Adipocyte (in vitro differentiated cells): ENCODE measurements around the gene MAN1B1.
"Not testable (repeated sequence)": the region's sequence is repeated elsewhere in the genome, so short reads cannot be mapped to it uniquely, and the experiment has no call there.

Experiments used
- DNase-seq: peaks from one replicate; pipeline ENCODE4 v3.0.0-alpha.2; 2015; ENCODE audit warnings: low read depth
- H3K27me3 ChIP-seq: replicated peaks from 2 replicates; pipeline ENCODE4 v1.7.0; 2013; ENCODE audit warnings: mild to moderate bottlenecking, low read length, moderate library complexity; ENCODE audit not compliant: control insufficient read depth, insufficient read depth
- H3K36me3 ChIP-seq: 2 replicates; pipeline ENCODE4 v1.7.0; 2013; ENCODE audit warnings: low read length, mild to moderate bottlenecking, moderate library complexity; ENCODE audit not compliant: control insufficient read depth, insufficient read depth, severe bottlenecking
- H3K4me1 ChIP-seq: 2 replicates; pipeline ENCODE4 v1.7.0; 2013; ENCODE audit warnings: mild to moderate bottlenecking, low read length, moderate library complexity; ENCODE audit not compliant: control insufficient read depth, insufficient read depth
- H3K4me3 ChIP-seq: 2 replicates; pipeline ENCODE4 v1.7.0; 2013; ENCODE audit warnings: mild to moderate bottlenecking, low read length, moderate library complexity
- H3K9ac ChIP-seq: 2 replicates; pipeline ENCODE4 v1.7.0; 2013; ENCODE audit warnings: mild to moderate bottlenecking, low read length, moderate library complexity
- H3K9me3 ChIP-seq: 2 replicates; pipeline ENCODE4 v1.7.0; 2013; ENCODE audit warnings: mild to moderate bottlenecking, low read length, moderate library complexity; ENCODE audit not compliant: control insufficient read depth

MAN1B1 gene

GRCh38 chr9:137054932-137055384, 31.8 kb upstream of the MAN1B1 start:
- Histone ChIP-seq H3K27me3 (peaks cover 41% of the 10 kb centered on the region), H3K9me3 (no peaks in the 10 kb centered on the region), H3K4me3 (no peak overlapping the region), H3K36me3 (no peaks in the 10 kb centered on the region), H3K9ac (no peak overlapping the region), H3K4me1 (no peaks in the 10 kb centered on the region)
- DNase-seq: no peak

GRCh38 chr9:137055385-137056364, 31.1 kb upstream of the MAN1B1 start:
- Histone ChIP-seq H3K36me3 (no peaks in the 10 kb centered on the region), H3K27me3 (peaks cover 34% of the 10 kb centered on the region), H3K9ac (no peak overlapping the region), H3K9me3 (no peaks in the 10 kb centered on the region), H3K4me1 (no peaks in the 10 kb centered on the region), H3K4me3 (no peak overlapping the region)
- peak; percentile 92 for DNase-seq

- H3K4me1 ChIP-seq: no peaks in the 10 kb centered on the region
- H3K9me3 ChIP-seq: no peaks in the 10 kb centered on the region
- no peak overlapping the region for H3K4me3 ChIP-seq
- H3K36me3 ChIP-seq: no peaks in the 10 kb centered on the region
- DNase-seq: no peak
- no peak overlapping the region for H3K9ac ChIP-seq
- H3K27me3 ChIP-seq: peaks cover 22% of the 10 kb centered on the region
These were observed 29.9 kb upstream of the MAN1B1 start for GRCh38 chr9:137056739-137057415.

- H3K27me3 ChIP-seq: peaks cover 18% of the 10 kb centered on the region
These were observed 29.2 kb upstream of the MAN1B1 start for GRCh38 chr9:137057545-137057944.

GRCh38 chr9:137058521-137059234, 28.1 kb upstream of the MAN1B1 start:
- H3K27me3 ChIP-seq: peaks cover 11% of the 10 kb centered on the region

More at GRCh38 chr9:137057545-137057944, 29.2 kb upstream of the MAN1B1 start:
- no peak overlapping the region for H3K9ac ChIP-seq
- H3K4me3 ChIP-seq: no peak overlapping the region
- no peaks in the 10 kb centered on the region for H3K9me3 ChIP-seq
- H3K4me1 ChIP-seq: no peaks in the 10 kb centered on the region
- H3K36me3 ChIP-seq: no peaks in the 10 kb centered on the region
- DNase-seq: no peak

GRCh38 chr9:137062384-137062783, 24.4 kb upstream of the MAN1B1 start:
- no peak overlapping the region for H3K9ac ChIP-seq
- no peak for DNase-seq
- H3K4me1 ChIP-seq: no peaks in the 10 kb centered on the region
- no peak overlapping the region for H3K4me3 ChIP-seq
- no peaks in the 10 kb centered on the region for H3K9me3 ChIP-seq
- H3K36me3 ChIP-seq: no peaks in the 10 kb centered on the region
- peaks cover 4% of the 10 kb centered on the region for H3K27me3 ChIP-seq

More at GRCh38 chr9:137058521-137059234, 28.1 kb upstream of the MAN1B1 start:
- Histone ChIP-seq H3K4me1 (no peaks in the 10 kb centered on the region), H3K36me3 (no peaks in the 10 kb centered on the region), H3K9me3 (no peaks in the 10 kb centered on the region), H3K9ac (no peak overlapping the region), H3K4me3 (no peak overlapping the region)
- no peak for DNase-seq

GRCh38 chr9:137062798-137063197, 24.0 kb upstream of the MAN1B1 start:
- not testable (repeated sequence) for H3K27me3 ChIP-seq, H3K36me3 ChIP-seq, H3K4me3 ChIP-seq, H3K4me1 ChIP-seq, H3K9me3 ChIP-seq, DNase-seq, H3K9ac ChIP-seq

GRCh38 chr9:137063311-137064026, 23.3 kb upstream of the MAN1B1 start:
- no peak for DNase-seq
- peaks cover 4% of the 10 kb centered on the region for H3K27me3 ChIP-seq
- no peaks in the 10 kb centered on the region for H3K9me3 ChIP-seq
- H3K36me3 ChIP-seq: no peaks in the 10 kb centered on the region
- no peaks in the 10 kb centered on the region for H3K4me1 ChIP-seq
- no peak overlapping the region for H3K9ac ChIP-seq
- no peak overlapping the region for H3K4me3 ChIP-seq

GRCh38 chr9:137064027-137064879, 22.5 kb upstream of the MAN1B1 start:
- no peak overlapping the region for H3K4me3 ChIP-seq
- peaks cover 3% of the 10 kb centered on the region for H3K27me3 ChIP-seq
- H3K9me3 ChIP-seq: no peaks in the 10 kb centered on the region
- no peak overlapping the region for H3K9ac ChIP-seq
- H3K4me1 ChIP-seq: no peaks in the 10 kb centered on the region
- H3K36me3 ChIP-seq: no peaks in the 10 kb centered on the region
- DNase-seq: peak; percentile 76

GRCh38 chr9:137064880-137065164, 22.0 kb upstream of the MAN1B1 start:
- no peaks in the 10 kb centered on the region for H3K9me3 ChIP-seq
- H3K36me3 ChIP-seq: no peaks in the 10 kb centered on the region
- H3K4me1 ChIP-seq: no peaks in the 10 kb centered on the region
- H3K9ac ChIP-seq: no peak overlapping the region
- H3K27me3 ChIP-seq: peaks cover 5% of the 10 kb centered on the region
- no peak overlapping the region for H3K4me3 ChIP-seq
- DNase-seq: no peak
